H9 (cell line): ENCODE data around the gene PARP9. TPM values are rescaled to one million over a fixed set of nuclear protein-coding genes. Genes with fewer than 3 reads are reported as not detected.

Experiments used
- DNase-seq: peaks from one replicate; pipeline ENCODE4 v3.0.0-alpha.2; 2017
- H2AFZ ChIP-seq: one replicate; pipeline ENCODE4 v1.6.1; 2013; ENCODE audit warnings: mild to moderate bottlenecking, low read length, control low read depth, moderate library complexity
- H2AK5ac ChIP-seq: 2 replicates; pipeline ENCODE4 v1.6.1; 2013; ENCODE audit warnings: low read length, control low read depth, mixed read lengths; ENCODE audit not compliant: insufficient read length
- H2BK120ac ChIP-seq: one replicate; pipeline ENCODE4 v1.6.1; 2013; ENCODE audit warnings: low read depth, mild to moderate bottlenecking, low read length, control low read depth, inconsistent platforms; ENCODE audit not compliant: poor library complexity, severe bottlenecking
- H2BK12ac ChIP-seq: 2 replicates; pipeline ENCODE4 v1.6.1; 2013; ENCODE audit warnings: low read length, control low read depth, mixed read lengths, low read depth; ENCODE audit not compliant: insufficient read length
- H2BK15ac ChIP-seq: 2 replicates; pipeline ENCODE4 v1.6.1; 2013; ENCODE audit warnings: low read depth, low read length, control low read depth
- H2BK20ac ChIP-seq: one replicate; pipeline ENCODE4 v1.6.1; 2013; ENCODE audit warnings: low read depth, mild to moderate bottlenecking, low read length, control low read depth, inconsistent platforms; ENCODE audit not compliant: poor library complexity, severe bottlenecking
- H2BK5ac ChIP-seq: 2 replicates; pipeline ENCODE4 v1.6.1; 2013; ENCODE audit warnings: low read length, control low read depth, mixed read lengths; ENCODE audit not compliant: insufficient read length
- H3K14ac ChIP-seq: 2 replicates; pipeline ENCODE4 v1.6.1; 2013; ENCODE audit warnings: low read length, control low read depth; ENCODE audit not compliant: insufficient read depth
- H3K18ac ChIP-seq: 2 replicates; pipeline ENCODE4 v1.6.1; 2013; ENCODE audit warnings: low read depth, mild to moderate bottlenecking, mixed read lengths, low read length, control low read depth; ENCODE audit not compliant: insufficient read length
- H3K23ac ChIP-seq: 2 replicates; pipeline ENCODE4 v1.6.1; 2013; ENCODE audit warnings: low read length, control low read depth, mixed read lengths, low read depth; ENCODE audit not compliant: insufficient read length
- H3K23me2 ChIP-seq: 2 replicates; pipeline ENCODE4 v1.6.1; 2013; ENCODE audit warnings: low read depth, mild to moderate bottlenecking, mixed read lengths, low read length, control low read depth; ENCODE audit not compliant: insufficient read length, poor library complexity, severe bottlenecking
- H3K27ac ChIP-seq: 2 replicates; pipeline ENCODE4 v1.5.1; 2013; ENCODE audit warnings: low read length, control low read depth, mixed read lengths, low read depth; ENCODE audit not compliant: insufficient read length
- H3K27me3 ChIP-seq: 2 replicates; pipeline ENCODE4 v1.6.1; 2013; ENCODE audit warnings: low read length, control low read depth, inconsistent platforms; ENCODE audit not compliant: insufficient read depth
- H3K4ac ChIP-seq: 2 replicates; pipeline ENCODE4 v1.6.1; 2013; ENCODE audit warnings: low read depth, mild to moderate bottlenecking, control low read depth, inconsistent platforms, low read length, moderate library complexity
- H3K4me1 ChIP-seq: 2 replicates; pipeline ENCODE4 v1.6.1; 2013; ENCODE audit warnings: low read length, control low read depth, inconsistent platforms; ENCODE audit not compliant: insufficient read depth
- H3K4me2 ChIP-seq: 2 replicates; pipeline ENCODE4 v1.6.1; 2013; ENCODE audit warnings: low read length, control low read depth, mixed read lengths; ENCODE audit not compliant: insufficient read length, insufficient read depth
- H3K56ac ChIP-seq: 2 replicates; pipeline ENCODE4 v1.6.1; 2013; ENCODE audit warnings: low read depth, mild to moderate bottlenecking, mixed read lengths, low read length, control low read depth; ENCODE audit not compliant: insufficient read length
- H3K79me1 ChIP-seq: 2 replicates; pipeline ENCODE4 v1.6.1; 2013; ENCODE audit warnings: low read depth, mild to moderate bottlenecking, moderate library complexity, low read length, control low read depth, inconsistent platforms; ENCODE audit not compliant: insufficient read depth, poor library complexity, severe bottlenecking
- H3K79me2 ChIP-seq: 2 replicates; pipeline ENCODE4 v1.6.1; 2013; ENCODE audit warnings: low read length, control low read depth, inconsistent platforms; ENCODE audit not compliant: insufficient read depth
- H3K9ac ChIP-seq: 2 replicates; pipeline ENCODE4 v1.6.1; 2013; ENCODE audit warnings: low read length, control low read depth, mixed read lengths; ENCODE audit not compliant: insufficient read length; ENCODE audit errors: extremely low read depth
- H3K9me3 ChIP-seq: one replicate; pipeline ENCODE4 v1.6.1; 2013; ENCODE audit warnings: low read depth, low read length, inconsistent platforms; ENCODE audit not compliant: control insufficient read depth
- H3T11ph ChIP-seq: one replicate; pipeline ENCODE4 v1.6.1; 2013; ENCODE audit warnings: mild to moderate bottlenecking, low read length, control low read depth, inconsistent platforms
- H4K20me1 ChIP-seq: one replicate; pipeline ENCODE4 v1.6.1; 2013; ENCODE audit not compliant: control insufficient read depth, insufficient read length, insufficient read depth
- H4K5ac ChIP-seq: 2 replicates; pipeline ENCODE4 v1.6.1; 2013; ENCODE audit warnings: low read depth, mild to moderate bottlenecking, mixed read lengths, low read length, control low read depth; ENCODE audit not compliant: insufficient read length
- H4K8ac ChIP-seq: replicated peaks from 2 replicates; pipeline ENCODE4 v1.6.1; 2013; ENCODE audit warnings: low read length, control low read depth, mixed read lengths, low read depth; ENCODE audit not compliant: insufficient read length
- H4K91ac ChIP-seq: 2 replicates; pipeline ENCODE4 v1.6.1; 2013; ENCODE audit warnings: low read depth, mild to moderate bottlenecking, moderate library complexity, mixed read lengths, low read length, control low read depth; ENCODE audit not compliant: insufficient read length
- H3K27ac Mint-ChIP-seq, 3 experiments: 2 replicates in 2 of 3; 3 replicates in 1 of 3; pipeline ENCODE4 v1.8.0; 2020 to 2021; ENCODE audit warnings: mixed read lengths in 3 of 3, mild to moderate bottlenecking in 1 of 3, moderate library complexity in 1 of 3
- H3K27me3 Mint-ChIP-seq: 2 replicates; pipeline ENCODE4 v1.8.0; 2021; ENCODE audit warnings: low read depth, mild to moderate bottlenecking, moderate library complexity, mixed read lengths
- H3K36me3 Mint-ChIP-seq, 3 experiments: 2 replicates in 2 of 3; 3 replicates in 1 of 3; pipeline ENCODE4 v1.8.0; 2020 to 2021; ENCODE audit warnings: low read depth in 3 of 3, mixed read lengths in 3 of 3; ENCODE audit not compliant: insufficient read depth in 1 of 3
- H3K4me1 Mint-ChIP-seq, 2 experiments: 2 replicates each; pipeline ENCODE4 v1.8.0; 2020; ENCODE audit warnings: mixed read lengths in 2 of 2
- H3K4me3 Mint-ChIP-seq, 2 experiments: 2 replicates in 1 of 2; 3 replicates in 1 of 2; pipeline ENCODE4 v1.8.0; 2020 to 2021; ENCODE audit warnings: mild to moderate bottlenecking in 2 of 2, mixed read lengths in 2 of 2, moderate library complexity in 1 of 2
- H3K9me3 Mint-ChIP-seq, 2 experiments: 2 replicates in 1 of 2; 3 replicates in 1 of 2; pipeline ENCODE4 v1.8.0; 2020; ENCODE audit warnings: mild to moderate bottlenecking in 2 of 2, mixed read lengths in 2 of 2, moderate library complexity in 1 of 2
- WGBS: extraction: QIAGEN DNeasy Blood & Tissue Kit; methylation state at CpG from one replicate; pipeline ENCODE4 v1.1.7; 2013; ENCODE audit warnings: missing lambda C conversion rate, low lambda C conversion rate, mixed read lengths; ENCODE audit not compliant: insufficient read length; ENCODE audit errors: extremely low coverage; 5-methylcytosine and 5-hydroxymethylcytosine counted together
- total RNA-seq: library from RNA; stranded (reverse); gene quantifications from 2 replicates; pipeline ENCODE4 v1.2.1, GENCODE V29; 2021
- TF ChIP-seq, protein P1 (sequence below): fragments of 200-600 bp; sonication (generic); conservative IDR thresholded peaks from 3 replicates; pipeline ENCODE4 v1.8.0; 2021; ENCODE audit warnings: antibody characterized with exemption, mild to moderate bottlenecking

PARP9 gene
- total RNA-seq, 1 experiment from 2014 or later: 3.4 TPM

DNA sequence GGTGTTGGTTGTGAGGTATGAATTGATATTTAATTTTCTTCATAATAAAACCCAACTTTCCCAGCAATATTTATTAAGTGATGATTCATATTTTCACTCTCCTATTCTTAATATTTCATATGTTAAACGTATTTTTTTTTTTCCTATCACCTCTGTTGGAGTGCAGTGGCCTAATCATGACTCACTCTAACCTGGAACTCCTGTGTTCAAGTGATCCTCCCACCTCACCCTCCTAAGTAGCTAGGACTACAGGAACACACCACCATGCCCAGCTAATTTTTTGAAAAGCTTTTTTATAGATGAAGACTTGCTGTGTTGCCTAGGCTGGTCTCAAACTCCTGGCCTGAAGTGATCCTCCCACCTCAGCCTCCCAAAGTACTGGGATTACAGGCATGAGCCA, 22.0 kb upstream of the PARP9 start:
- Mint-ChIP-seq H3K4me3 (no peak overlapping the region), H3K27me3 (no peaks in the 10 kb centered on the region; the same call in 1 of the 2 replicates), H3K4me1 (peaks cover 12 to 21% of the 10 kb centered on the region in 2 experiments), H3K27ac (no peak overlapping the region), H3K36me3 (peaks cover 11 to 26% (median 19%) of the 10 kb centered on the region in 3 experiments), H3K9me3 (peaks cover 25 to 34% of the 10 kb centered on the region in 2 experiments)
- Histone ChIP-seq H4K91ac (no peak overlapping the region), H4K5ac (no peak overlapping the region), H3K27ac (no peak overlapping the region), H4K20me1 (no peaks in the 10 kb centered on the region), H3K23ac (no peak overlapping the region), H3K9ac (no peak overlapping the region), H3K56ac (no peak overlapping the region), H3K14ac (no peak overlapping the region), H3K4me1 (no peaks in the 10 kb centered on the region; the same call in 1 of the 2 replicates), H3K27me3 (no peaks in the 10 kb centered on the region), H3K79me2 (no peaks in the 10 kb centered on the region), H2BK15ac (no peak overlapping the region), H3K4me2 (no peak overlapping the region), H3K23me2 (no peaks in the 10 kb centered on the region), H3K79me1 (no peaks in the 10 kb centered on the region), H2BK120ac (no peak overlapping the region), H3K4ac (no peak overlapping the region), H2BK5ac (no peak overlapping the region), H3K18ac (no peak overlapping the region), H2AK5ac (no peak overlapping the region), H3T11ph (no peak overlapping the region), H2BK12ac (no peak overlapping the region), H4K8ac (no peak overlapping the region), H2AFZ (no peak overlapping the region), H2BK20ac (no peak overlapping the region), H3K9me3 (no peaks in the 10 kb centered on the region)
- TF ChIP-seq, protein P1, sequence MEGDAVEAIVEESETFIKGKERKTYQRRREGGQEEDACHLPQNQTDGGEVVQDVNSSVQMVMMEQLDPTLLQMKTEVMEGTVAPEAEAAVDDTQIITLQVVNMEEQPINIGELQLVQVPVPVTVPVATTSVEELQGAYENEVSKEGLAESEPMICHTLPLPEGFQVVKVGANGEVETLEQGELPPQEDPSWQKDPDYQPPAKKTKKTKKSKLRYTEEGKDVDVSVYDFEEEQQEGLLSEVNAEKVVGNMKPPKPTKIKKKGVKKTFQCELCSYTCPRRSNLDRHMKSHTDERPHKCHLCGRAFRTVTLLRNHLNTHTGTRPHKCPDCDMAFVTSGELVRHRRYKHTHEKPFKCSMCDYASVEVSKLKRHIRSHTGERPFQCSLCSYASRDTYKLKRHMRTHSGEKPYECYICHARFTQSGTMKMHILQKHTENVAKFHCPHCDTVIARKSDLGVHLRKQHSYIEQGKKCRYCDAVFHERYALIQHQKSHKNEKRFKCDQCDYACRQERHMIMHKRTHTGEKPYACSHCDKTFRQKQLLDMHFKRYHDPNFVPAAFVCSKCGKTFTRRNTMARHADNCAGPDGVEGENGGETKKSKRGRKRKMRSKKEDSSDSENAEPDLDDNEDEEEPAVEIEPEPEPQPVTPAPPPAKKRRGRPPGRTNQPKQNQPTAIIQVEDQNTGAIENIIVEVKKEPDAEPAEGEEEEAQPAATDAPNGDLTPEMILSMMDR: no peak
- WGBS: no CpG with 5 or more reads among the region's 1 CpG
- no peak for DNase-seq
